CD4-positive, alpha-beta T cell (primary cell): ENCODE data around the gene NEURL1. TPM values are rescaled to one million over a fixed set of nuclear protein-coding genes. Genes with fewer than 3 reads are reported as not detected.
A peak's percentile ranks its signal among the peaks of the same experiment; 100 is the strongest.

Experiments used
- ATAC-seq: fragments of 200-7000 bp; cut with Tn5 transposase; one replicate; pipeline ENCODE4 v1.10.0; 2022; ENCODE audit warnings: mild to moderate bottlenecking; ENCODE audit not compliant: poor library complexity
- CTCF ChIA-PET: fragments of 350-600 bp; sonication (Branson Sonifier 250); formaldehyde crosslinking; loops from one replicate; lab custom pipeline; 2021; ENCODE audit warnings: antibody characterized with exemption, inconsistent platforms; lab: Charles Lee
- POLR2A ChIA-PET: fragments of 350-600 bp; sonication (Branson Sonifier 250); formaldehyde crosslinking; loops from one replicate; lab custom pipeline; 2021; ENCODE audit warnings: antibody characterized with exemption, inconsistent platforms; lab: Charles Lee
- DNase-seq, 14 experiments: peaks; one replicate each; pipeline ENCODE4 v3.0.0-alpha.2; 2013 to 2020; ENCODE audit warnings: mixed read lengths in 2 of 14
- H3K27ac ChIP-seq, 2 donors: one replicate each; pipeline versions ENCODE4 v1.5.1 to v1.7.0; 2013; ENCODE audit warnings: low read length in 2 of 2, low read depth in 1 of 2, mild to moderate bottlenecking in 1 of 2
- H3K27me3 ChIP-seq, 2 experiments: 1 replicate in 1 of 2; 2 replicates in 1 of 2; pipeline versions ENCODE4 v1.6.1 to v1.7.0; 2013; ENCODE audit warnings: low read length in 2 of 2, control low read depth in 1 of 2, mild to moderate bottlenecking in 1 of 2, moderate library complexity in 1 of 2; ENCODE audit not compliant: insufficient read depth in 2 of 2, control insufficient read depth in 1 of 2
- H3K36me3 ChIP-seq: one replicate; pipeline ENCODE4 v1.6.1; 2013; ENCODE audit warnings: low read length, control low read depth; ENCODE audit not compliant: insufficient read depth
- H3K4me1 ChIP-seq: one replicate; pipeline ENCODE4 v1.6.1; 2013; ENCODE audit warnings: low read length, control low read depth; ENCODE audit not compliant: insufficient read depth
- H3K4me3 ChIP-seq: one replicate; pipeline ENCODE4 v1.5.1; 2013; ENCODE audit warnings: mild to moderate bottlenecking, low read length, moderate library complexity
- H3K9me3 ChIP-seq, 2 experiments: 1 replicate in 1 of 2; 2 replicates in 1 of 2; pipeline versions ENCODE4 v1.6.1 to v1.7.0; 2013; ENCODE audit warnings: low read length in 2 of 2, mild to moderate bottlenecking in 2 of 2, control low read depth in 1 of 2, moderate library complexity in 1 of 2; ENCODE audit not compliant: control insufficient read depth in 1 of 2, insufficient read depth in 1 of 2
- H3K27ac Mint-ChIP-seq: one replicate; pipeline ENCODE4 v1.8.0; 2020; ENCODE audit warnings: mixed read lengths
- H3K27me3 Mint-ChIP-seq: one replicate; pipeline ENCODE4 v1.8.0; 2021; ENCODE audit warnings: mixed read lengths
- H3K36me3 Mint-ChIP-seq: one replicate; pipeline ENCODE4 v1.8.0; 2021; ENCODE audit warnings: low read depth, mixed read lengths
- H3K4me1 Mint-ChIP-seq: one replicate; pipeline ENCODE4 v1.8.0; 2021; ENCODE audit warnings: low read depth, mixed read lengths
- H3K4me3 Mint-ChIP-seq: one replicate; pipeline ENCODE4 v1.8.0; 2020; ENCODE audit warnings: mild to moderate bottlenecking, mixed read lengths
- H3K9me3 Mint-ChIP-seq: one replicate; pipeline ENCODE4 v1.8.0; 2020; ENCODE audit warnings: mixed read lengths
- CTCF ChIP-seq: fragments of 200-600 bp; IDR thresholded peaks from one replicate; pipeline ENCODE4 v1.8.0; 2022; ENCODE audit warnings: antibody characterized with exemption, mild to moderate bottlenecking
- intact Hi-C, 2 experiments: fragments of 100-400 bp; cut with DNase I in 1 of 2; cut with micrococcal nuclease in 1 of 2; formaldehyde crosslinking; loops; one replicate each; pipeline versions ENCODE4 v1.15.1 to v1.9.0; 2023 to 2025; cut with DNase I, micrococcal nuclease
- total RNA-seq, 174 experiments: library from RNA in 2 of 174; stranded (reverse) in 2 of 174; gene quantifications; one replicate each; pipeline ENCODE4 v1.2.3 and lab custom pipeline; 2021 to 2026

The NEURL1 gene
- total RNA-seq, 2 experiments from 2014 or later = 0.85 to 1.1 TPM

- no peaks in the 10 kb centered on the region for H3K9me3 Mint-ChIP-seq
- intact Hi-C loops = no loop called here
Measured at GRCh38 chr10:103563231-103564115, 70.0 kb downstream of the NEURL1 start.

GRCh38 chr10:103564116-103564501, 70.6 kb downstream of the NEURL1 start:
- Mint-ChIP-seq H3K4me1 (no peaks in the 10 kb centered on the region), H3K27ac (no peak overlapping the region), H3K4me3 (no peak overlapping the region), H3K27me3 (peaks cover 4% of the 10 kb centered on the region), H3K9me3 (no peaks in the 10 kb centered on the region), H3K36me3 (no peaks in the 10 kb centered on the region)
- TF ChIP-seq CTCF = no peak
- ChIA-PET POLR2A (no interaction called here), CTCF (no interaction called here)
- intact Hi-C loops = no loop called here
- peaks cover 3% of the 10 kb centered on the region for H3K4me1 ChIP-seq
- no peak overlapping the region for H3K4me3 ChIP-seq
- no peak for ATAC-seq
- H3K9me3 ChIP-seq = peaks cover 0 to 7% of the 10 kb centered on the region in 2 experiments
- no peak for DNase-seq
- peaks cover 0 to 4% of the 10 kb centered on the region in 2 experiments for H3K27me3 ChIP-seq
- H3K27ac ChIP-seq = no peak overlapping the region
- H3K36me3 ChIP-seq = no peaks in the 10 kb centered on the region

More at GRCh38 chr10:103563231-103564115, 70.0 kb downstream of the NEURL1 start:
- Histone ChIP-seq H3K27me3 (peaks cover 2 to 4% of the 10 kb centered on the region in 2 experiments), H3K9me3 (peaks cover 0 to 7% of the 10 kb centered on the region in 2 experiments), H3K4me1 (peaks cover 3% of the 10 kb centered on the region), H3K27ac (no peak overlapping the region), H3K36me3 (no peaks in the 10 kb centered on the region), H3K4me3 (no peak overlapping the region)
- DNase-seq (no peak), ATAC-seq (no peak)
- no peak overlapping the region for H3K4me3 Mint-ChIP-seq
- H3K27ac Mint-ChIP-seq = no peak overlapping the region
- H3K4me1 Mint-ChIP-seq = no peaks in the 10 kb centered on the region
- CTCF ChIA-PET = no interaction called here
- POLR2A ChIA-PET = no interaction called here
- no peaks in the 10 kb centered on the region for H3K36me3 Mint-ChIP-seq
- no peak for TF ChIP-seq CTCF
- H3K27me3 Mint-ChIP-seq = peaks cover 4% of the 10 kb centered on the region

- peak; percentile 60 for TF ChIP-seq CTCF
- H3K27me3 Mint-ChIP-seq = no peaks in the 10 kb centered on the region
- H3K4me1 ChIP-seq = no peaks in the 10 kb centered on the region
- DNase-seq (peak in 3 of 14 experiments; percentile 27 to 48 (median 46)), ATAC-seq (no peak)
- peaks cover 0 to 7% of the 10 kb centered on the region in 2 experiments for H3K9me3 ChIP-seq
- H3K9me3 Mint-ChIP-seq = no peaks in the 10 kb centered on the region
- ChIA-PET CTCF (no interaction called here), POLR2A (no interaction called here)
- no peak overlapping the region for H3K4me3 ChIP-seq
- H3K36me3 ChIP-seq = no peaks in the 10 kb centered on the region
- intact Hi-C loops = no loop called here
- no peak overlapping the region for H3K27ac ChIP-seq
- no peaks in the 10 kb centered on the region for H3K36me3 Mint-ChIP-seq
- no peak overlapping the region for H3K4me3 Mint-ChIP-seq
- no peak overlapping the region for H3K27ac Mint-ChIP-seq
- H3K27me3 ChIP-seq = peaks cover 0 to 4% of the 10 kb centered on the region in 2 experiments
- H3K4me1 Mint-ChIP-seq = no peaks in the 10 kb centered on the region
Measured at GRCh38 chr10:103564776-103565520, 71.4 kb downstream of the NEURL1 start.
